G401.6 (cell line): Measurements from ENCODE around the gene ZBP1.

ENCODE experiments used
- FAIRE-seq: peaks from 2 replicates; lab custom pipeline; 2012; peaks lifted over from hg19 to GRCh38; lab: Jason Lieb, UNC

ZBP1 gene

GRCh38 chr20:57620274-57620990, at the start of gene ZBP1:
Gene ZBP1, minus strand, starts transcription at chr20:57620426. Its CDS starts 131 bp downstream, at chr20:57620295.
- FAIRE-seq = no peak

- no peak for FAIRE-seq
Measured at GRCh38 chr20:57669632-57670031, 49.4 kb upstream of the ZBP1 start.

- no peak for FAIRE-seq
Measured at GRCh38 chr20:57667924-57668782, 47.9 kb upstream of the ZBP1 start.

GRCh38 chr20:57667388-57667787, 47.2 kb upstream of the ZBP1 start:
- FAIRE-seq = no peak

- FAIRE-seq = no peak
Measured at GRCh38 chr20:57666834-57667157, 46.6 kb upstream of the ZBP1 start.

GRCh38 chr20:57666106-57666833, 46.0 kb upstream of the ZBP1 start:
- no peak for FAIRE-seq

GRCh38 chr20:57665589-57665971, 45.4 kb upstream of the ZBP1 start:
- no peak for FAIRE-seq

GRCh38 chr20:57664924-57665588, 44.8 kb upstream of the ZBP1 start:
- no peak for FAIRE-seq

GRCh38 chr20:57664476-57664875, 44.2 kb upstream of the ZBP1 start:
- FAIRE-seq = no peak

GRCh38 chr20:57663681-57664451, 43.6 kb upstream of the ZBP1 start:
- no peak for FAIRE-seq

GRCh38 chr20:57663241-57663640, 43.0 kb upstream of the ZBP1 start:
- FAIRE-seq = no peak

GRCh38 chr20:57662456-57663240, 42.4 kb upstream of the ZBP1 start:
- FAIRE-seq = no peak

- no peak for FAIRE-seq
Measured at GRCh38 chr20:57661746-57662455, 41.7 kb upstream of the ZBP1 start.

GRCh38 chr20:57660922-57661745, 40.9 kb upstream of the ZBP1 start:
- no peak for FAIRE-seq

- FAIRE-seq = no peak
Measured at GRCh38 chr20:57660181-57660921, 40.1 kb upstream of the ZBP1 start.

GRCh38 chr20:57659517-57660180, 39.4 kb upstream of the ZBP1 start:
- FAIRE-seq = no peak

GRCh38 chr20:57658833-57659516, 38.7 kb upstream of the ZBP1 start:
- no peak for FAIRE-seq
